ENCODE data around the gene AMBRA1. TPM values are rescaled to one million over a fixed set of nuclear protein-coding genes. Genes with fewer than 3 reads are reported as not detected.

AMBRA1 gene
- total RNA-seq, 1 donor from 2014 or later, result 13.5 TPM

GRCh38 chr11:46577058-46577457 is 16.8 kb downstream of the AMBRA1 start:
- DNase-seq (ENCODE audit: low read depth in 2 of 2), result no peak

GRCh38 chr11:46574656-46575055 is 19.2 kb downstream of the AMBRA1 start:
- no peak for DNase-seq (ENCODE audit: low read depth in 2 of 2)

GRCh38 chr11:46570790-46571398 is 22.9 kb downstream of the AMBRA1 start:
- no peak for DNase-seq (ENCODE audit: low read depth in 2 of 2)

- no peak for DNase-seq (ENCODE audit: low read depth in 2 of 2)
These were observed 28.5 kb downstream of the AMBRA1 start for GRCh38 chr11:46565232-46565840.

GRCh38 chr11:46564459-46564858 is 29.4 kb downstream of the AMBRA1 start:
- DNase-seq (ENCODE audit: low read depth in 2 of 2), result no peak

- no peak for DNase-seq (ENCODE audit: low read depth in 2 of 2)
These were observed 31.3 kb downstream of the AMBRA1 start for GRCh38 chr11:46562527-46562926.

GRCh38 chr11:46560300-46560991 is 33.4 kb downstream of the AMBRA1 start:
- DNase-seq (ENCODE audit: low read depth in 2 of 2), result peak; percentile 43 to 63

- no peak for DNase-seq (ENCODE audit: low read depth in 2 of 2)
These were observed 34.0 kb downstream of the AMBRA1 start for GRCh38 chr11:46559815-46560214.

- DNase-seq (ENCODE audit: low read depth in 2 of 2), result peak in 1 of 2 donors; percentile 36
These were observed 36.1 kb downstream of the AMBRA1 start for GRCh38 chr11:46557684-46558151.

- peak in 1 of 2 donors; percentile 66 for DNase-seq (ENCODE audit: low read depth in 2 of 2)
These were observed 38.4 kb downstream of the AMBRA1 start for GRCh38 chr11:46555267-46556054.

- peak; percentile 29 to 81 for DNase-seq (ENCODE audit: low read depth in 2 of 2)
These were observed 39.3 kb downstream of the AMBRA1 start for GRCh38 chr11:46554213-46555147.

GRCh38 chr11:46553814-46554212 is 40.0 kb downstream of the AMBRA1 start:
- DNase-seq (ENCODE audit: low read depth in 2 of 2), result peak in 1 of 2 donors; percentile 71

GRCh38 chr11:46551261-46551660 is 42.6 kb downstream of the AMBRA1 start:
- no peak for DNase-seq (ENCODE audit: low read depth in 2 of 2)

GRCh38 chr11:46547579-46547978 is 46.2 kb downstream of the AMBRA1 start:
- DNase-seq (ENCODE audit: low read depth in 2 of 2), result no peak

- DNase-seq (ENCODE audit: low read depth in 2 of 2), result no peak
These were observed 50.3 kb downstream of the AMBRA1 start for GRCh38 chr11:46543564-46543963.

GRCh38 chr11:46541593-46542371 is 52.0 kb downstream of the AMBRA1 start:
- no peak for DNase-seq (ENCODE audit: low read depth in 2 of 2)

GRCh38 chr11:46540807-46541206 is 53.0 kb downstream of the AMBRA1 start:
- no peak for DNase-seq (ENCODE audit: low read depth in 2 of 2)

- peak; percentile 63 to 87 for DNase-seq (ENCODE audit: low read depth in 2 of 2)
These were observed 56.1 kb downstream of the AMBRA1 start for GRCh38 chr11:46537537-46538295.

- DNase-seq (ENCODE audit: low read depth in 2 of 2), result no peak
These were observed 56.7 kb downstream of the AMBRA1 start for GRCh38 chr11:46537121-46537520.

Data from dermis microvascular lymphatic vessel endothelial cell (primary cell).